HG03135 (cell line): ENCODE data around the gene PCSK6.
"Not testable (repeated sequence)": the region's sequence is repeated elsewhere in the genome, so short reads cannot be mapped to it uniquely, and the experiment has no call there.

ENCODE experiments used
- ATAC-seq: cut with Tn5 transposase; IDR thresholded peaks from one replicate; pipeline ENCODE4 v1.9.1; 2021; ENCODE audit warnings: mild to moderate bottlenecking, moderate library complexity; ENCODE audit not compliant: unreplicated experiment

Gene PCSK6

DNA sequence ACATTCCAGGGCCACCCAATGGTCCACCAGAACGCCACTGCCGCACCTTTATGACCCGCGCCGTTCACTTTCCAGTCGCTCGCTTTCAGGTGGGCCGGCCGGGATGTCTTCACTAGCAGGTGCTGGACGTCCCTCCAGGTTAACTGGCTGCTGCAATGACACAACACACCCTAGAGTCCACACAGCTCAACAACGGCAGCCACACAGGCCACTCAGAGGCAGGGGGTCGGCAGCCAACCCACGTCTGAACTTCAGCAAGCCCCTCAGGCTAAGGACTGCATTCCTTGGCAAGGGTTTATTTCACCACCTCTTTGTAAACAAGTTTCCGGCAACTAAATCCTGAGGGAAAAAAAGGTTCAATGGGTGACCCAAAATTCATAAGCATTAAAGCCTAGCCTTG, 105.2 kb downstream of the PCSK6 start:
- ATAC-seq = no peak

DNA sequence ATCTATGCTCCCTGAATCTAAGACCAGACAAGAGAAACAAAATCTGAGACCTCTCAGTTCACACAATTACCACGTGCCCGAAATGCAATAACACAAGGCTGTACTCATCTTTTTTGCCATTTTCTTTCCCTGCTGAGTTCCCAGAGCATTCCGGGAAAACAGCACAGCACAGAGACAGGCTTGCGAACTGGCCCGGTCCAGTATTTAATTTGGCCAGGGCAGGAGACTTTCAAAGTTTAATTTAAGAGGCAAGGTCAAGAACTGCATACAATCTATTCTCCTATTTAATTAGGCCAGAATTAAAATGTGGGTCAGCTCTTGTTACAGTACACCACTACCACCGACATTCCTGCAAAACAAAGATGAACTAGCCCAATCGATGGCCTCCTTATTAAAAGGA, 107.0 kb downstream of the PCSK6 start:
- ATAC-seq = no peak

DNA sequence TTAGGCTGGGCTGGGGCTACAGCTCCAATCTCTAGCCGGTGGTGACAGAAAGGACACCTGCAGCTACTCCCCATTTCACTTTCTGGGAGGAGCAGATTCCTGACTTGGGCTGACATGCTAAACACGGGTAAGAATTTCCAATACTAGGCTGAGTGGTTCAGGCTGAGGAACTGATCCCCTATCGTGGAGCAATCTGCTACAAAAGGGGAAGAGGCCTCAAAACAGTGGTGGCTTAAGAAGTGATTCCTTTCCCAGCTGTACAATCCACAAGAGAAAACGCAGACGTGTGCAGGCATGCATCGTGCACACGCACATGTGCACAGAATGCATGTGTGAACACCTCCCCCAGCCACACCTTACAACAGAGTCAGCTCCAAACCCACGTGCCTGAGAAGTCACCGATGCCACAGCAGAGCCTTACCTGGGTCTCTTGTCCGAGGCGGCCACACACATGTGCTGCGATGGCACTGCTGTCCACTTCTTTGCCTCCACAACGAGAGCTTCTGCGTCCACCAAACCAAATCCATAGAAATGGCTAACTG, 107.8 kb downstream of the PCSK6 start:
- no peak for ATAC-seq

DNA sequence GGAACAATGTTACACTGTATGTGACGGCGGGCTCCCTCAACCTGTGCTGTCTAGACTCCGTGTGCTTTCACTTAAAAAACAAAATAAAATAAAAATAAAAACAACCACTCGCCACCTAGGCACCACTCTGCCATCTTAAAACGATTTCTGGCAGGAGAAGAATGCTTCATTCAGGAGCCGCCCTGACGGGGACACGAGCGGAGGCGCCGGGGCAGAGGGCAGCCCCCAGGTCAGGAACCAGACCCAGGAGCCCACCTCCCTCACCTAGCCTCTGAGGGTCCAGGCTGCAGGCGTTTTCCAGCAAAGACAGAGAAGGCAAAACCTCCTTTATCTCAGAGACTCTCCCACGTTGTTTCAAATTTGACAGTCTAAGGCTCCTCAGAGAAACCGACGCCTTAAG, 109.4 kb downstream of the PCSK6 start:
- ATAC-seq = no peak

DNA sequence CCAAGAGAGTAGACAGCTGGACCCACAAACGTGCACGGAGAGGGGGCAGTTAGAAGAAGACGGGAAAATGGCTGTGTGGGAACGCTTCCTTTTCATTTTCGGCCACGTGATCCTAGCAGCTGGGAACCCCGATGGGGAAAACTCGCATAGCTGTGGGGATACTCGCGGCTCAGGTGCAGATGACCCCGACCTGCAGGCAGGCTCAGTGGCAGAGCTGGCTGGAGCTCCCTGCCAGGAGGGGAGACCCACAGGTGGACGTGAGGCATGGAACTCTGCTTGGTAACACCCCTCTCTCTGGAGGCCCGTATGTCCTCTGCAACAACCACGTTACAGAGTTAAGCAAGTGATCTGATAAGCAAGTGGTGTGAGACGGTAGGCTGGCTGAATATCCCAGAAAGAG, 109.9 kb downstream of the PCSK6 start:
- no peak for ATAC-seq

DNA sequence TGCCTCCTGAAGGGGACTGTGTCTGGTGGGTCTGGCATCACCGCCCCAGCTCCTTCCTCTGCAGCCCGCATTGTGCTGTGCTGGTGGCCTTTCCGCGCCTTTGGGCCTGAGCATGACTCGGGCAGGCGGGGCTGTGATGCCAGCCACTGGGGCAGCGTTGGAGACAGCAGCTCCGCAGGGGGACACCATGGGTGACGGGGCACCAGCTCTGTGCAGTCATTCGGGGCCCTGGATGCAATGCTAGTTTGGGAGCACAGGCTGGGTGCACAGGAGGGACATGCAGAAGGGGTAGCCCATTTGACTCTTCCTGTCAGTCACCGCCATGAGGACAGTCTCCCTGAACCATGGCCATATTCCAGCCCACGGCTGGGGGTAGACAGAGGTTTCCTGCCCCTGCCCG, 110.6 kb downstream of the PCSK6 start:
- no peak for ATAC-seq

DNA sequence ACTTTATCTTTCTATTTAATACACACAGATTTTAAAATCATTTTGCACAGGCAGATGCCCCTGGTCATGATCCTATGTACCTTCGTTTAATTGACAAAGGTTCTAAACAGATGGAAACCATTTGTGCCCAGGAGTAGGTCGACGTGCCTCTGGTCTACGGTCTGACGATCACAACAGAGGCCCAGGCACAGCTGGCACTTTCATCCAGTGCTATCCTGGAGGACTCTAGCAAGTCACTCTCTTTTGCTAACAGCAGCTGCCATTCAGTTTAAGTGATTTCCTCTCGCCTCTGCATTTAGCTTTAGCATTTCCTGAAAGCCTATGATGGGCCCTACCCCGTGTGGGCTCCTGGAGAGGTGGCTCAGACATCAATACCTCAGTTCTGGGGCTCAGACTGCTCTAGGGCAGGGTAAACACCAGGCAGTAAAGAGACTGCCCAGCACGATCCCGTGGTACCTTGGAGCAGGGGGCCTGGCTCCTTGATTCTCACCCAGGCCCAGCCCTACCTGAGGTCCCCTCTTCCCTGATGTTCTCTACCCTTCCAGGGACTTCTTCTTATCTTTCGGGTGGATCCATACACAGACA, 111.2 kb downstream of the PCSK6 start:
- ATAC-seq = no peak

DNA sequence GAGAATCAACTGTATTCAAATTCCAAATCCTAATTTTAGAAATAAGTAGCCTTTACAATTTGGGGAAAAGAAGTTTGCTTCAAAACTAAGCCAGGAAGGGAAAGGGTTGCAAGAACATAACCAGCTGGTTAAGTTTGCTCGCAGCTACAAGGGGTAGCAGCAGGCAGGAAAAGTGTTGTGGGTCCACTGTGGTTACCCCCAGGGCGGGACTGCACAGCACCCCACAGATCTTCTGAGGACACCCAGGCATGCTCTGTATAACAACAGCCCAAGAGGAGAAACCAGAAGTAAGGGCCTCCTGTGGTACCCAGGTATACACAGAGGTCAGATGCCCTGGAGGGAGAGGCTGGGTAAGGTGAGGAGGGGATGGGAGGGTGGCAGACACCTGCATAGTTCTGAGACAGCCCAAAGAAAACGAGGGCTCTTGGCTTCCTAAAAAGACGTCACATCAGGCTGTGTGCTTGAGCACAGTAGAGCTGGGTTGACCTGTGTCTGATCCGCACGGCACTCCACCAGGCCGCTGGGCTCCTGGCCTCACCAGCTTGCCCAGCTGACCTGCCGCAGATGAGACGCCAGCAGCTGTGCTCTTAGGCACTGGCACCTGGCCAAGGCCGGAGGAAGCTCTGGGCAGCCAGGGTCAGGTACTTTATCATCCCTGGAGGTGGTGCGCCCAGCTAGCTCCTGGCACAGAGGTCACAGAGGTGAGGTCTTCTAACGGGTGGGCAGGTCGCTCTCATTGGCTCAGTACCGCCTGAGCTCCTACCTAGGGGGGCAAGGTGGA, 112.7 kb downstream of the PCSK6 start:
- ATAC-seq = no peak

DNA sequence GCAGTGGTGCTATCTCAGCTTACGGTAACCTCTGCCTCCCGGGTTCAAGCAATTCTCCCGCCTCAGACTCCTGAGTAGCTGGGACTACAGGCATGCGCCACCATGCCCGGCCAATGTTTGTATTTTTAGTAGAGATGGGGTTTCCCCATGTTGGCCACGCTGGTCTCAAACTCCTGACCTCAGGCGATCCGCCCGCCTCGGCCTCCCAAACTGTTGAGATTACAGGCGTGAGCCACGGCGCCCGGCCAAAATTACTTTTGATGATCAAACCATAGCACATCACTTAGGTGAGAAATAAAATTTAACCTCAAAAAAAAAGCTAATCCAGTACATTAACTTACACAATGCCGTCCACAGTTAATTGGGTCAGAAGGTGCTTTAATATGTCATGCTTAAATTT, 114.5 kb downstream of the PCSK6 start:
- not testable (repeated sequence) for ATAC-seq

DNA sequence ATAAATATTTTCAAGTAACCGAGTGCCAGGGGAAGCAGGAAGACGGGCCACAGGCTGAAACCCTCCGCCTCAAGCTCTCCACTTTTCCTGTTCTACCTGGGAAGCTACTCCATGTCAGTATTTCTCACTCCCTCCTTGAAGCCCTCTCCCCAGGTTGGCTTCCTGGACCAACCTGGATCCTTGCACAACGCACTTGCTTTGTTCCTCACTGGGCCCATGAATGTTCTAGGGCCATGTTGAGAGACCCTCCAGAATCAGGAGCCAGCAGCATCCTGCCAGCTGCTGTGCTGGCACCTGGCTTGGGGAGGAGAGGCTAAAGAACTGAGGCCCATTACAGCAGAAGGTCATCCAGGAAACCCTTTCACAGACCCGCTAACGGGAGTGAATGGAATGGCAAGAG, 115.2 kb downstream of the PCSK6 start:
- no peak for ATAC-seq

DNA sequence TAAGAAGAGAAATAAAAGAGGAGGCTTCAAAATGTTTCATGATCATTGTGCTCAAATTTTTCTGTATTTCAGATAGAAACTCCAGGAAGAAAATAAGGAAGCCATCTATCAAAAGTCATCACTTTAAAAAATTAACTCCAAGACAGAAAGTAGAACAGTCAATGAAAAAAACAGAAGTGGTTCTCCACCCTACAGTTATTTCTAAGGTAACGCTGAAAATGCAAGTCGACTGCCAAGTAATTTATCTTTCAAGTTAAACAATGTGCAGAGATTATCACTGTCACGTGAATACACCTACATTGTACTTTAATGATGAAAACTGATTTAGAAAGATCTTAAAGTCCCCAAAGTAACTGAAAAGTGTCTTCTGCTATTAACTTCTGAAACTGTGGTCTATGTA, 115.9 kb downstream of the PCSK6 start:
- ATAC-seq = no peak

DNA sequence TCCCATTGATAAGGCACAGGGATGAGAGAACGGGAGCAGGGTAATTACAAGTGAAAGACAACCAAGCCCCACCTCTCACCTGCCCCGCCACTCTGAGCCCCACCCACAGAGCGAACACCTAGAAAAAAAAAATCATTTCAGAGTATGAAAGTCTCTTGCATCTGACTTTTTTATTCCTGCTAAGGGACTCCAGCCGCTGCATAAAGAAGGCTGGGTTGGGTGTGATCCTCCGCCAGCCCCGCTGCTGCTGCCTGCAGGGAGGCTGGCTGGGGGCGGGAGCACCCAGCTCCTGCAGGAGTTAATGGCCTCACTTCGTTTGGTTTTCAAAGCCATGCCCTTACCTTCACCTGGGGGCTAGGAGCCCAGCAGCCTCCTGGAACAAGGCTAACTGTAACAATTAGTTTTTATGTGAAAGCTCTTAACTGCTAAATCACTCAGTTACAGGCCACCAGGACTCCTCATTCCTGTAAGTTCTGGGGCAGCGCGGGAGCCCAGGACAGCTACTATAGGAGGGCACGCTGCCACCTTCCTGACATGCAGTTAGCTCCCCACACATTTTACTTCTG, 116.5 kb downstream of the PCSK6 start:
- ATAC-seq = no peak

DNA sequence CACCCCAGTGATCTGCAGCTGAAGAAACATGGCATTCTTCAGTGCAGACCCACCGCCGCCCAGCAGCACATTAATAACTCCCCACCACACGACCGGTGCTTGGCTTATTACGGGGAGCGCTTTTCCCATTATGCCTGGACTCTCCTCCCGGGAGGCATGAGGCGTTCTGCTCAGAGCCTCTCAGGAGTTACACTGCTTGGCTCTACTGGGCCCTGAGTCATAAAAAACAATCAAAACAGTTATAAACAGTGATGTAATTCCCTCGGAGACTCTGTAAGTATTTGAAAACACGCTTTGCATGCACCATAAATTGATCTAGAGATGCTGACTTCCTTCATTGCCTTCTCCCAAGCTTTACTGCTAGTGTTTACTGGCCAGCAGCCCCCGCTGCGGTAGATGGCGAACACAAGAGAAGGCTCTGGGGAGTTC, 117.3 kb downstream of the PCSK6 start:
- no peak for ATAC-seq

DNA sequence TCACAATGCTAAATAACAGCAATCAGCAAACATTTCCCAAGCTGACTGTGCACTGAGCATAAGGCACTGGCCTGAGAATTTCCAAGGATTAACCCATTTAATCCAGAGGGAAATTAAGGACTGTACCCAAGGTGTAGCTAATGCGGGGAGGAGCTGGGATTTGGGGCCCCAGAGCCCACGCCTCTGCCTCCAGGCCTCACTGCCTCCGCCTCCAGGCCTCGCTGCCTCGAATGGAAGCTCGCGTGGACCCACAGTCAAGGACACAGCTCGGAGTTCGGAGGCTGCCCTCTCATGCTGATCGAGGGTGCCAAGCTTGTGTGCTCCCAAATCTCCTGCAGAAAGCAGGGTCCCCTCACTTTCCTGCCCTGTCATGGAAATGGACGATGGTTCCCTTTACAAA, 118.0 kb downstream of the PCSK6 start:
- no peak for ATAC-seq

DNA sequence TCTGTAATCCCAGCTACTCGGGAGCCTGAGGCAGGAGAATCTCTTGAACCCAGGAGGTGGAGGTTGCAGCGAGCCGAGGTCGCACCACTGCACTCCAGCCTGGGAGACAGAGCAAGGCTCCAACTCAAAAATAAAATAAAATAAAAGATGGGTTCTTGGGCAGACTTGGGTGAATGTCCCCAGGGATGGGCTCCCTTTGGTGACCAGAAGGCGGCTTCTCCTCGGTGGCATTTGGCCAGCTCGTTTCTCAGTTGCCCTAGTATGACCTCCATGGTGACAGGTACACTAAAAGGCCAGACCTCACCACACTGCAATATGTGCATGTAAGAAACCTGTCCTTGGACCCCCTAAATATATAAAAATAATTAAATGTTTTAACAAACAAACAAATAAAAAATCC, 118.4 kb downstream of the PCSK6 start:
- ATAC-seq = no peak

DNA sequence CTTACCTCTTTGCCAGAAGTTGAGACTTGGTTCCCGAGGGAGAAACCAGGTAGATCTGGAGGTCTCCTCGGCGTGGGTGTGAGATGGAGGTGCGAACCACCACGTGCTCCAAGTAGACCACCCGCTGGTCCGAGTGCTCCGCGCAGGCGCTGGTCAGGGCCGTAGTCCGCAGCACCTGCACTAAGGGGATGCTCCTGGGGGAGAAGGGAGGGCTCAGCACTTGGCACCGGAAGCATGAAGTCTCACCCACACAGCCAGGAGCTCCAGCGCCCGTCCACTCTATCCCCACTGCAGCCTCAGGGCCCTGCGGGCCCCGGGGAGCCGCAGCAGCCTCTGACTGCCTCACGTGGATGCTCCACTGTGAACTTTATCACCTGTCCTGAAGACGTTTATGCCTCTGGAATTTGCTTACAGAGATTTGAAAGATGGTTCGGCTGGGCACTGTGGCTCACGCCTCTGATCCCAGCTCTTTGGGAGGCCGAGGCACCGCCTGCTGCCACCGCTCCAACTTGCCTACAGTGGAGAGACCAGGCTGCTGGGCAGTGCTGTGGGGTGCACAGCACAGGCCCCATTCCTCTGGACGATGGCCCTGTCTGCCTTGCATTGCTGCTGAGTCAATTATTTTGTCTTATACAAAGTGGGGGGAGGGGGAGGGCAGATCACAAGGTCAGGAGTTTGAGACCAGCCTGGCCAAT, 119.0 kb downstream of the PCSK6 start:
- ATAC-seq = no peak

DNA sequence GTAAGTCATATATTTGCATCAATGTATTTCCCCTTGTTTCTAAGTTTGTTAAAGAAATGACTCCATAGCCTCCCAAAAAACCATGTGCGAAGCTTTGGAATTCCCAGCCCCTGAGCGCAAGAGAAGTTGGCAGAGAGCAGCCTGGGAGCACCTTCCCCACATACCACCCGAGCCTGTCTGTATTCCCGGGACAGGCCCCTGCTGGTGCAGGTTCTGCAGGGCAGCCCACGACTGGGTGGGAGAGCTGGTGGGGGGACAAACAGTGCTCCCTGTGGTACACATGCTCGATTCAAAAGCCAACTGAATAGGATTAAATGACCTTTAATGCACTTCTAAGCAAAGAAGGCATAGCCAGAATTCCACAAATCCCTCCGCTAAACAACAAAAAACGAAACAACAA, 119.8 kb downstream of the PCSK6 start:
- ATAC-seq = no peak

DNA sequence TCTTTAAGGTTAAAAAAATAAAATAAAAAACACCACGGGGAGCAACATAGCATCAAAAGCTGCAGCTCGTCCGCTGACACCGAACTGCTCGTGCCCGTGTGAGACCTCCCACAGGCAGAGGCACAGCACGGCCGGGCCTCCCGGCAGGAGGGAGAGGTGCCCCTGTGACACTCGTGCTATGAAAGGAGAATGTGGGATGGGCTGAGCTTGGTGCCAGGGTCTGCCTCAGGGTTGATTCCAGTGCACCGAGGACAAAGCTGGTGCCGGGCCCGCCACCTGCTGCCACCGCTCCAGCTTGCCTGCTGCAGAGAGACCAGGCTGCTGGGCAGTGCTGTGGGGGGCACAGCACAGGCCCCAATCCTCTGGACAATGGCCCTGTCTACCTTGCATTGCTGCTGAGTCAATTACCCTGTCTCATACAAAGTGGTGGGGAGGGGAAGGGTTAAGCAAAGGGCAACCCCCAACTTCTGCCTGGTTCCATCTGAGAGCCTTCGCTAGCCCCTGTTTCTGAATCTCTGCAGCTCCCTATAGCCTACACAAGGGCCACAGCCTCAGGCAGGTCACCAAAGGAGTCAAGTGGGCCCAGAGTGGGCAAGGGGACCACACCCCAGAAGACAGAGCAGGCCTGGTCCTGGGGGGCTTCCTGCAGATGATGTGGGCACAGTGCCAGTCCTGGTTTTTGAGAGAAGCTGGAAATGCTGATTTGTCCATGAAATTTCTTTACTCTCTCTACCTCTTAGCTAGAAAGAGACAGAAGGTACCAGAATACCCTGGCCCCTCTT, 120.5 kb downstream of the PCSK6 start:
- ATAC-seq = no peak

DNA sequence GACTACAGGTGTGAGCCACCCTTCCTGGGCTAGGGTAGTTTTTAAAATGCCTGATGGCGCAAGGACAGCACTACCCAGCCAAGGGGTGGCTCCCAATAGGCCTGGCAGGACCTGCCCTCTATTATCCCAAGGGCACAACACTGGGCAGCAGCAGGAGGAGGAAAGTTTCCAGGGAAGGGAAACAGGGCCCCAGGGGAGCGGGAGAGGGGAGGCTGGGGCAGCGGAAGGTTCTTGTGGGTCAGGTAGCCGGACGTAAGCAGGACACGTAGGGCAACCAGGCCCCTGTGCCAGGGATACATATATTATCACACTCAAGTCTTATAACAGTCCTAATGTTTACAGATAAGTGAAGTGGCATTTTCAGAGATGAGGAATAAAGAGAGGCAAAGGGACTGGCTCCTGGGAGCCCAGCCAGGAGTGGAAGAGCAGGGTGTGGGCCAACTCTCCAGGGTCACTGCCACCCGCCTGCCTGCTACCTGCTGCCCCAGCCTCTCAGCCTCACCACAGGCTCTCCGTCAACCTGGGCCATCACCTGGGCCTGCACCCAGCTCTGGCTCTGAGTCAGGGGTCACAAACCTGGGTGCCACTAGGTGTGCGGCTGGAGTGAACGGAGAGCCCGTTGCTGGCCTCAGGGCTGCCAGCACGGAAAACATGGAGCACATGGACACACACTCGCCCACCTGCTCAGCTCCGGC, 121.3 kb downstream of the PCSK6 start:
- no peak for ATAC-seq

DNA sequence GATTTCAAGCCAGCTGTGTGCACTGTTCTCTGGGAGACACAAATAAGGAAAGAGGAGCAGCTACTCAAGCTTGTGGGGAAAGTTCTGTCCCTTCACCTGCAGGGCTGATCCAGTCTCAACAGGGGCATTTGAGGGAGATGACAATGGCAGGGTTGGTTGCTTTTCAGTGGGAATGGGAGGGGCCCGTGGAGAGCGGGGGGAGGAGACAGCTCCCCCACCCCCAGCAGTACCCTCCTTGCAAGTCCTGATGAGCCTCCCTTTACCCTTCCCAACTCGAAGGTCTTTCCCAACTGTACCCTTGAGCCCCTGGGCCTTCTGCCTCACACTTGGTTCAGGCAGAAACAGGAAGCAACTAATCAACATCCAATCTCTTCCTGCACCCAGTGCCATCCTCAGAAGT, 122.7 kb downstream of the PCSK6 start:
- ATAC-seq = no peak
